Muscle of back (tissue), 11 donors: ENCODE results near the gene CD52. TPM values are rescaled to one million over a fixed set of nuclear protein-coding genes. Genes with fewer than 3 reads are reported as not detected.
A peak's percentile ranks its signal among the peaks of the same experiment; 100 is the strongest.
"Not testable (repeated sequence)": the region's sequence is repeated elsewhere in the genome, so short reads cannot be mapped to it uniquely, and the experiment has no call there.

Experiments
- DNase-seq, 3 donors: peaks; one replicate each; pipeline versions ENCODE4 v3.0.0 to v3.0.0-alpha.2; 2013
- polyA plus RNA-seq, 10 donors: library from polyadenylated mRNA; unstranded; fragments of 120-200 nt; gene quantifications; one replicate each; pipeline ENCODE4 v1.2.1, GENCODE V29; 2013; ENCODE audit not compliant: insufficient read length in 10 of 10

Gene CD52
- polyA plus RNA-seq, 10 donors, result 0.66 to 43.2 (median 2.4) TPM

GRCh38 chr1:26283871-26284596 is 33.7 kb upstream of the CD52 start:
- DNase-seq, result no peak

- peak in 1 of 3 donors; percentile 73 for DNase-seq
Measured at GRCh38 chr1:26284597-26285347, 33.0 kb upstream of the CD52 start.

- DNase-seq, result no peak
Measured at GRCh38 chr1:26285366-26286063, 32.2 kb upstream of the CD52 start.

GRCh38 chr1:26286064-26286416 is 31.7 kb upstream of the CD52 start:
- no peak for DNase-seq

GRCh38 chr1:26287033-26287711 is 30.6 kb upstream of the CD52 start:
- peak in 1 of 3 donors; percentile 66 for DNase-seq

GRCh38 chr1:26287811-26288210 is 29.9 kb upstream of the CD52 start:
- DNase-seq, result no peak

GRCh38 chr1:26288311-26288941 is 29.3 kb upstream of the CD52 start:
- no peak for DNase-seq

GRCh38 chr1:26289158-26290059 is 28.3 kb upstream of the CD52 start:
- DNase-seq, result peak in 1 of 3 donors; percentile 53

- no peak for DNase-seq
Measured at GRCh38 chr1:26290122-26290881, 27.5 kb upstream of the CD52 start.

GRCh38 chr1:26290882-26291261 is 26.9 kb upstream of the CD52 start:
- DNase-seq, result peak in 1 of 3 donors; percentile 50

GRCh38 chr1:26291433-26291832 is 26.3 kb upstream of the CD52 start:
- DNase-seq, result no peak

- DNase-seq, result no peak
Measured at GRCh38 chr1:26291939-26292338, 25.8 kb upstream of the CD52 start.

GRCh38 chr1:26292735-26293134 is 25.0 kb upstream of the CD52 start:
- DNase-seq, result not testable (repeated sequence)

- no peak for DNase-seq
Measured at GRCh38 chr1:26293911-26294463, 23.8 kb upstream of the CD52 start.

- DNase-seq, result no peak
Measured at GRCh38 chr1:26295194-26296138, 22.3 kb upstream of the CD52 start.

- no peak for DNase-seq
Measured at GRCh38 chr1:26296340-26297056, 21.3 kb upstream of the CD52 start.

GRCh38 chr1:26297057-26297790 is 20.5 kb upstream of the CD52 start:
- no peak for DNase-seq
